Stimulated activated CD8-positive, alpha-beta memory T cell treated with anti-CD3 and anti-CD28 coated beads, Interleukin-15, amount 100 ng/mL, for 48 hours (primary cell): Measurements from ENCODE around the gene POU6F2.

ENCODE experiments used
- DNase-seq, 2 donors: peaks; one replicate each; pipeline ENCODE4 v3.0.0-alpha.2; 2020; ENCODE audit warnings: low read depth in 2 of 2

Gene POU6F2

GRCh38 chr7:39069896-39070881 is 92.5 kb downstream of the POU6F2 start:
- DNase-seq = no peak

- DNase-seq = no peak
Observed at GRCh38 chr7:39071116-39071515, 93.4 kb downstream of the POU6F2 start.

DNA sequence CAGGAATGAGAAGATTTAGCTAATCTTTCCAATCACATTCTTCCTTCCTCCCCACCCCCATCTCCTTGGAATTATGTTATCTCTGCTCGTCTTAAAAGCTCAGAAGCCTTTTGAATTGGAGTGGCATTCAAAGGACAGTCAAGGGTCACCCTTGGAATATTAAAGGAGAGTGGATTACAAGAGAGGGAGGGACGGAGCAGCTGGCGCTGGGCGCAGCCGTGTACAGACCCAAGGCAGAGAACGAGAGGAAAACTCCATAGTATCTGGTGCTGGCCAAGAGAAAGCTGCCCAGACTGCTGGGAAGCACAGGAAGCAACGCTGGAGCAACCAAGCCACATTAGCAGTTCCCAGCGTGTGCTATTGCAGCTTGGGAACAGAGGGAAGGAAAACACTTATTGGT is 95.7 kb downstream of the POU6F2 start:
- DNase-seq = no peak

GRCh38 chr7:39075210-39075609 is 97.5 kb downstream of the POU6F2 start:
- no peak for DNase-seq

DNA sequence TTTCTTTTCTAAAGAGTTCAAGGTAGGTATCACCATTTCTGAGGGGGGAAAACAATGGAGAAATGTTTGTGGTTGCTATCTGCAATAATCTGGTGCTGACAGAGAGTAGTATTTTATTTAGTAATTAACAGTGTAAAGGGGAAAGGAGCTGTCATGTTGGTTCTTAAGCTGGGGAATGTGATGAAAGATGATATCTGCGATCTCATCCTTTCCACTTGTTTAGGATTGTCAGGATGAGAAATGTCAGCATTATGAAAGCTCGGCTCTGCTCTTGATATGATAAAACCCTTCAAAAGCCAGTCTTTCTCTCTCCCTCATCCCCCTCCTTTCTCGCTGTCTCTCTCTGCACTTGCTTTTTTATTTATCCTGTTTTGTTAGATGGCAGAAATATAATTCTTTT is 106.1 kb downstream of the POU6F2 start:
- DNase-seq = no peak

DNA sequence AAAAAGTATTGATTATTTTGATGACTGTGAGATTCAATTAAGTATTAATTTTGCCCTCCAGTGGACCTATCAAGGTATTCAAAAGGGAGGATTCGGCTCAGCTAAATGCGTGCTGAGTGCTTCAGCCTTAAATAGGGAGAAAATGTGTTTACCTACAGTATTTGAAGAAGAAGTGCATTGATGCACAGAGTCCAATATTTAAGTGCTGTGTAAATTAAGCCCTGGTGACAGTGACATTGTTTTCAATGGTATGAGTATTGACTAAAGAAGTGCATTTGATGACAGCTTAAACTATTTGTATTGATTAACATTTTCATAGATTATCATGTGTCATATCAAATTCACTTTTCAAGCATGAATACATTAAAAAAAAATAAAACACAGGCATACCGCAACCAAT is 106.6 kb downstream of the POU6F2 start:
- DNase-seq = no peak

DNA sequence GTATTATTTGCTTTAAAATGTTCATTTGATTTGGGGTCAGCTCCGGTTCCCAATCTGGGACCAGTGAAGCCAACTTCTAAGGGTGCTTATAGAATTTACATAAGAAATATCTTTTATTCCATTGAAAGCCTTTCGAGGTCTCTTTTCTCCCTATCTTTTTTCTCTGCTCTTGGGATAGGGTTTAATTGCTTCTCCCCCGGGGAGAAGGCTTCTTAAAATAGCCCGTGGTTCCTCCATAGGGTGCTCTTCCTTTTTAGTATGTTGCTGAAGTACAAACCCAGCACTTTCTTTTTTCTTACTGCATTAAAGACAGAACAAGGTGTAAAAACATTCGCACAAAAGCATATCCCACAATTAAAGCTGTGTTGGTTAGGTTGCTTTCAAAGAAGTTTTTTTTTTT is 107.5 kb downstream of the POU6F2 start:
- no peak for DNase-seq

GRCh38 chr7:39085590-39086049 is 107.9 kb downstream of the POU6F2 start:
- DNase-seq = no peak

DNA sequence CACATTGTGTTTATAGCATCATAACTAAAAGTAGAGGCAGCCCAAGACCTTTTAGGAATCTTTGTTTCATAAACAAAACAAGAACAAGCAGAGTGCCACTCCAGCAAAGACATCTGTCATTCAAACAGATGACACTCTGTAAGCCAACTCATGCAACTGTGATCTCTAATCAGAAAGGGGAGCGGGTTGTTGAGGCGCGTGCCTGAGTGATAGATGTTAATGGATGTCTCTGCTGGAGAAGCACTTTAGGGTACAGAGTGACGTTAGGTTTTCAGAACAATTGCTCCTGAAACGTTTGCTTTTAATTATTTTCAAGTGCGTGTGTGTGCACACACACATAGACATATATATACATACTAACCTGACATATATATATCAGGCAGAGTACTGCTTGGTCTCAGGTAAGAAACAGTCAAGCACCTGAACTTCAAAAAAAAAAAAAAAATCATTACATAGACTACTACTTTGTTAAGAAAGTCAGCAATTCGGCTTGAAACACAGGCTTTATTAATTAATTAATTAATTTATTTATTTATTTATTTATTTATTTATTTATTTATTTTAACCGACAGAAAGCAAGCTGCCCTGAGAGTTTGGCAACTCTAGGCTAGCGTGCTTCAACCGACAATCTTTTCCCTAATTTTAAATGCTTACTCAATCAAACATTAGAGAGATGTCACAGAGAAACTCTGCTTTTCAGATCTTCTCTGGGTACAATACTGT is 109.1 kb downstream of the POU6F2 start:
- no peak for DNase-seq

DNA sequence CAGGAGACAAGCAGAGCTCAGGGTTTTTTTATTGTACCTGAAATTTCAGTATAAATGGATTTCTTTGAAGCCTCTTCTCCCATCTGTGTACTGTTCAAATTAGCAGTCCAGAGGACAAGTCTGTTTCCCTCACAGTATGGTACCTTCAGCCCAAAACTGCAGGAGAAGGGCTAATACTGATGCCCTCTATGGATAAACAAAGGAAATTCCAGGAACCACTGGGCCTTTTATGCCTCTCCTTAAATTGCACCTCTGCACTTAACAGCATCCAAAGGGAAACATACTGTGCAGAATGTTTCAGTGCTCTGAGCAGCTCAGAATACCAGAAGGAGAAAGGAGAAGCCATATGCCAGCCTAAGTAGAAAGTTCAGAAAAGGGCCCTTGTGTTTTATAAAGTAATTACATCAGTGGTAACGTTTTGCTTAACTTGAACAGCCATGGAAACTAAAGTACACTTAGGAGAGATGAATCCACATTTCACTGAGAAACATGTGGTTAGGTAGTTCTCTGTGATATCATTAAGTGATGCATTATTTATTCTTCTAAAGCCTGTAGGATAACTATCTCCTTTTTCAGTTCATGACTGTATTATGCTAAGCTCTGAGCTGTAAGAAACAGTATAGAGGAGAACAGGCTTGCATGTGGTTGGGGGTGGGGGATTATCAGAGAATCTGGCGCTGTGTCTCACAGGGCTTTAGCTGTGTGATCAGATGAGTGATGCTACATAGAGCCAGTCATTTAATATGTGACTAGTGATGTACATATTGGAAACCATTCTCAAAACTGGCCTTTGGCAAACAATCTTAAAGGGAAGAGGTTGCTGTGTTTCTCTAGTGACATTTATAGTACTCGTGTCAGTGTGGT is 111.3 kb downstream of the POU6F2 start:
- DNase-seq = no peak

DNA sequence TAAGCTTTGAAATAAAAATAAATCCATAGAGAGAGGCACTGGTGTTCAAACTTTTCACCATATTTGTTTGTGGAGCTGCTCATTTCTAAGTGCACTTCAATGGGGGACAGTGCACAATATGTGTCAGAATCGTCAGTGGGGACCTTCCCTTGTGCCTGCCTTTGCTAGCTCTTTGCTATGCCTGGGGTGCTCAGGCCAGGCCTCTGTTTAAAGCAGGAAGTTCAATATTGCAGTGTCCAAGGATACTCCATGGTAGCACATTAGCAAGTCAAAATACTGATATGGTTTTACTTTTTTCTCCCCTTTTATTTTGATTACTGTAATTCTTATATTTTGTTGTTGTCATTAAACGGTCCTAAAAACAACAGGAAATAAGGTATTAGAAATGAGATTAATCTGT is 113.4 kb downstream of the POU6F2 start:
- no peak for DNase-seq

GRCh38 chr7:39091774-39092173 is 114.1 kb downstream of the POU6F2 start:
- DNase-seq = no peak

GRCh38 chr7:39094731-39095130 is 117.0 kb downstream of the POU6F2 start:
- no peak for DNase-seq

- DNase-seq = no peak
Observed at GRCh38 chr7:39095875-39096619, 118.3 kb downstream of the POU6F2 start.

GRCh38 chr7:39098506-39098905 is 120.8 kb downstream of the POU6F2 start:
- DNase-seq = no peak

- DNase-seq = no peak
Observed at GRCh38 chr7:39099146-39099545, 121.4 kb downstream of the POU6F2 start.

DNA sequence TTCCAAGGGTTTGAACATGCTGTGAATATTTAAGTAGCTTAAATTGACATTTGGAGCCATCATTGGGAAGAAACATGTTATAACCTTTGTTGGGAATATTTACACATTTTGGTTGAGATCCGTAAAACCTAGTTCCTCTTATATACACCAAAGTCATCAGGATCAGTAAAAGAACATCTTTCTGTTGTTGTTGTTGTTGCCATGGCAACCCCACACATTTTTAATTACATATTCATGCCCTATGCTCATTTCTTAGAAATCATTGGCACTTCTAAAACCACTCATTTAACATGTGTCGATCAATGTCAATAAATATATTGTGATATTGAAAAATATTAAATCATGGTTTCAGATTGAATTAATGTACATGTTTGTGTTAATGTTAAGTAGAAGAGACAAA is 122.6 kb downstream of the POU6F2 start:
- DNase-seq = no peak

- DNase-seq = no peak
Observed at GRCh38 chr7:39102234-39102633, 124.5 kb downstream of the POU6F2 start.

- DNase-seq = no peak
Observed at GRCh38 chr7:39105720-39106119, 128.0 kb downstream of the POU6F2 start.

GRCh38 chr7:39125846-39126245 is 148.1 kb downstream of the POU6F2 start:
- DNase-seq = no peak

DNA sequence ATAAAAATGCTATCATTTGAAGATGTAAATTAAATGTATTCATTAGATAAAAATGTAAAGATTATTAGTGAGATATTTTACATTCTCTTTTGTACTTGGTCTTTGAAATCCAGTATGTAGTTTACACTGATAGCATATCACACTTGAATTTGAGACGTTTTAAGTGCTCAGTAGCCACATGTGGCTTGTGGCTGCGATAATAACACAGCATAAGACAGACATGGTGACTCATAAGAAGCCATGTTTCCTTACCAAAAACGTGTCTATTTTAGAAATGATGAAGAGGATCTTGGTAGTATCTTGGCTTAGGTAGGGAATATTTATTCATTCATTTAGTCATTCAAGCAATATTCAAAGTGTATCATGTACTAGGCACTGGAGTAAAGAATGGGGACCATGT is 149.3 kb downstream of the POU6F2 start:
- DNase-seq = no peak
